ENCODE data around the gene NBEA. TPM values are rescaled to one million over a fixed set of nuclear protein-coding genes. Genes with fewer than 3 reads are reported as not detected.

NBEA gene
- total RNA-seq, 1 experiment from 2014 or later: 3.3 TPM

- H3K27me3 ChIP-seq (ENCODE audit: control insufficient read depth, insufficient read depth, low read length): no peaks in the 10 kb centered on the region
- no TSS peak for BruUV-seq (replicated peaks)
- ATAC-seq: no peak
- intact Hi-C loops (cut with micrococcal nuclease; ENCODE audit: unreplicated experiment) (no loop called here), in situ Hi-C loops (cut with HindIII; ENCODE audit: low pct_unique_long_range_greater_than_20kb, low sequenced_read_pairs) (no loop called here)
- H3K27ac ChIP-seq (ENCODE audit: low read length): no peak overlapping the region
- POLR2A ChIA-PET: no interaction called here
- no peak overlapping the region for H3K4me3 ChIP-seq (ENCODE audit: low read depth in 2 of 2, low read length in 2 of 2)
- TF ChIP-seq TCF7L2 (IDR thresholded peaks at IDR 0.05; ENCODE audit: low read depth, low read length) (no peak), SIN3A (IDR thresholded peaks at IDR 0.05; ENCODE audit: borderline replicate concordance, insufficient read depth, low read depth, low read length) (no peak), REST (IDR thresholded peaks at IDR 0.05; ENCODE audit: insufficient read depth in 1 of 2, low read depth in 2 of 2, low read length in 1 of 2) (no peak), CTCF (IDR thresholded peaks at IDR 0.05) (no peak), POLR2AphosphoS5 (IDR thresholded peaks at IDR 0.05; ENCODE audit: low read depth, low read length) (no peak)
- CTCF ChIA-PET: no interaction called here
- H3K36me3 ChIP-seq (ENCODE audit: control insufficient read depth, insufficient read depth, low read length): no peaks in the 10 kb centered on the region
- no peaks in the 10 kb centered on the region for H3K4me1 ChIP-seq (ENCODE audit: control insufficient read depth, insufficient read depth, low read length)
- no peak for DNase-seq (ENCODE audit: low read depth, low spot score)
- no peaks in the 10 kb centered on the region for H3K9me3 ChIP-seq (ENCODE audit: control insufficient read depth, insufficient read depth, low read depth, low read length)
Observed at GRCh38 chr13:35496761-35497386, 554.8 kb downstream of the NBEA start.

- Histone ChIP-seq H3K4me1 (ENCODE audit: control insufficient read depth, insufficient read depth, low read length) (no peaks in the 10 kb centered on the region), H3K36me3 (ENCODE audit: control insufficient read depth, insufficient read depth, low read length) (no peaks in the 10 kb centered on the region), H3K27ac (ENCODE audit: low read length) (no peak overlapping the region), H3K4me3 (ENCODE audit: low read depth in 2 of 2, low read length in 2 of 2) (no peak overlapping the region), H3K9me3 (ENCODE audit: control insufficient read depth, insufficient read depth, low read depth, low read length) (no peaks in the 10 kb centered on the region), H3K27me3 (ENCODE audit: control insufficient read depth, insufficient read depth, low read length) (no peaks in the 10 kb centered on the region)
- ChIA-PET CTCF (no interaction called here), POLR2A (no interaction called here)
- intact Hi-C loops (cut with micrococcal nuclease; ENCODE audit: unreplicated experiment): no loop called here
- BruUV-seq (replicated peaks): no TSS peak
- ATAC-seq (no peak), DNase-seq (ENCODE audit: low read depth, low spot score) (no peak)
- TF ChIP-seq SIN3A (IDR thresholded peaks at IDR 0.05; ENCODE audit: borderline replicate concordance, insufficient read depth, low read depth, low read length) (no peak), CTCF (IDR thresholded peaks at IDR 0.05) (no peak), REST (IDR thresholded peaks at IDR 0.05; ENCODE audit: insufficient read depth in 1 of 2, low read depth in 2 of 2, low read length in 1 of 2) (no peak), POLR2AphosphoS5 (IDR thresholded peaks at IDR 0.05; ENCODE audit: low read depth, low read length) (no peak), TCF7L2 (IDR thresholded peaks at IDR 0.05; ENCODE audit: low read depth, low read length) (no peak)
- in situ Hi-C loops (cut with HindIII; ENCODE audit: low pct_unique_long_range_greater_than_20kb, low sequenced_read_pairs): no loop called here
Observed at GRCh38 chr13:35498231-35498630, 556.2 kb downstream of the NBEA start.
